HG02678 (cell line): ENCODE results near the gene ATP2C1.
A peak's percentile ranks its signal among the peaks of the same experiment; 100 is the strongest.

ENCODE experiments used
- ATAC-seq: cut with Tn5 transposase; IDR thresholded peaks from one replicate; pipeline ENCODE4 v1.9.1; 2021; ENCODE audit warnings: mild to moderate bottlenecking, moderate library complexity; ENCODE audit not compliant: unreplicated experiment

ATP2C1 gene

DNA sequence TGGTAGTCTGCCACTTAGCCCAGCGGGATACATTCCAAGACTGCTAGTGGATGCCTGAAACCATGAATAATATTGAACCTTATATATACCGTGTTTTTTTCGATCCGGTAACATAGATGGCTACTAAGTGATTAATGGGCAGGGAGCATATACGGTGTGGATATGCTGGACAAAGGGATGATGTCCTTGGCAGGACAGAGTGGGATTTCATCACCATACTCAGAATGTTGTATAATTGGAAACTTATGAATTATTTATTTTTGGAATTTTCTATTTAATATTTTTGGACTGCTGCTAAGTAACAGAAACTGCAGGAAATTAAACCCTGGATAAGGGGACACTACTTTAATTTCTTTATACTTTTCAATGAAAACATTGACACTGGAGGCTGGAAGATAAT lies 79.5 kb downstream of the ATP2C1 start:
- no peak for ATAC-seq

GRCh38 chr3:130974201-130974600 lies 80.3 kb downstream of the ATP2C1 start:
- no peak for ATAC-seq

DNA sequence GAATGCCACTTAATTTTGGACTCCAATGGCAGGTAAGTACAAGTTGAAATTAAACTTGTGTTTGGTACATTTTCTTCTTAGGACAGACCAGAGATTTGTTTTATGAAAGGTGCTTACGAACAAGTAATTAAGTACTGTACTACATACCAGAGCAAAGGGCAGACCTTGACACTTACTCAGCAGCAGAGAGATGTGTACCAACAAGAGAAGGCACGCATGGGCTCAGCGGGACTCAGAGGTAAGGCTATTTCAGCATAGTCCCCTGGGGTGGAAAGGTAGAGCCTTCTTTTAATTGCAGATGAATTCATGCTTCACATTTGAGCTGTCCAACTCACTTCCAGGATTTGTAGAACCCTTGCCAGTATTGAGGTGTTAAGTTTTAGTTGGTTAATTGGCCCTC lies 81.4 kb downstream of the ATP2C1 start:
- ATAC-seq, result no peak

GRCh38 chr3:130976706-130977105 lies 82.8 kb downstream of the ATP2C1 start:
- no peak for ATAC-seq

GRCh38 chr3:130979117-130979516 lies 85.2 kb downstream of the ATP2C1 start:
- no peak for ATAC-seq

- ATAC-seq, result no peak
These were observed 87.6 kb downstream of the ATP2C1 start for GRCh38 chr3:130981469-130981868.

GRCh38 chr3:130990282-130990681 lies 96.4 kb downstream of the ATP2C1 start:
- ATAC-seq, result no peak

DNA sequence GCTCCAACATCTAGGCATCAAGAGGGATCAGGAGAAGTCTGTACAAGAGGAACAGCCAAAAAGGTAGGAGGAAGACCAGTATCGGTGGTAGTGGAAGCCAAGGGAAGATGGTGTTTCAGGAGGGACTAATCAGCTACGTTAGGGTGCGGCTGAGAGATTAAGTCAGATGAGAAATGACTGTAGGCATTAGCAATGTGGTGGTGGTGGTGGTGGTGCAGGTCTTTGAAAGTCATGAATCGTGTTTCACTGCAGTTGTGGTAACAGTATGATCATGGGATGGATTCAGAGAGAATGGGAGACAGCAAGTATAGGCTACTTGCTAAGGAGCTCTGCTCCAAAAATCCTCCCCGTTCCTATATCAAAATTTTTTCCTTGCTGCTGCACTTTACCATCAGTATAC lies 97.2 kb downstream of the ATP2C1 start:
- ATAC-seq, result no peak

DNA sequence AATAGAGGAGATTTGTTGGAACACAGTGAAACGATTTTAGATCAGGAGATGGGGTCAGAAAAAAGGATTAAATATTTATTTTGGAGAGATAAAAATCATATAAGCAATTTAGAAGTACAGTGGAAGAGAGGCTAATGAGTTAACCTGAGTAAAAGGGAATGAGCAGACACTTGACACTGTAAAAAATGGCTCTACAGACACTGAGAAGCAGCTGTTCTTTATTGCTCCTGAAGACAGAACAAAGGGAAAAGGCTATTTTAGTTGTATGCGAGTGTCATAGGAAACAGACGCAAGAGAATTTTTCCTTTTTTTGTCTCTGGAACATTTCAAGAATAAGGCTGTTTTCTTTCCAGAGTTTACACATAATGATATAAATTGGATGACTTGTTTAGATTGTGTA lies 98.5 kb downstream of the ATP2C1 start:
- ATAC-seq, result no peak

DNA sequence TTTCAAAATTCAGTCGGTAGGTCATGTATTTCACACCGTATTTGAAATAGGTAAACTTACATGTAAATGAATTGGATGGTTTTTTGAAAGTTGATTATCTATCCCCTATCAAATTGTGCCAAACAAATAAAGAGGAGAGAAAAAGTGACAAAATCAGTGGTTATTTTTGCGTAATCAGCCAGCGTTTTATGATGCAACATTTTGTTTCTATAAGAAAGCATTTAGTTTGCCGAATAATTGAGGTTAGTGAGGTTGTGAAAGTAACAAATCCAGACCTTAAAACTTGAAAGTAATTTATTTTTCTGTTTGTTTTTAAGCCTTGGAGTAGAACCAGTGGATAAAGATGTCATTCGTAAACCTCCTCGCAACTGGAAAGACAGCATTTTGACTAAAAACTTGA lies 103.4 kb downstream of the ATP2C1 start:
- no peak for ATAC-seq

- no peak for ATAC-seq
These were observed 107.2 kb downstream of the ATP2C1 start for GRCh38 chr3:131001071-131001470.

- ATAC-seq, result no peak
These were observed 110.7 kb downstream of the ATP2C1 start for GRCh38 chr3:131004603-131005002.

DNA sequence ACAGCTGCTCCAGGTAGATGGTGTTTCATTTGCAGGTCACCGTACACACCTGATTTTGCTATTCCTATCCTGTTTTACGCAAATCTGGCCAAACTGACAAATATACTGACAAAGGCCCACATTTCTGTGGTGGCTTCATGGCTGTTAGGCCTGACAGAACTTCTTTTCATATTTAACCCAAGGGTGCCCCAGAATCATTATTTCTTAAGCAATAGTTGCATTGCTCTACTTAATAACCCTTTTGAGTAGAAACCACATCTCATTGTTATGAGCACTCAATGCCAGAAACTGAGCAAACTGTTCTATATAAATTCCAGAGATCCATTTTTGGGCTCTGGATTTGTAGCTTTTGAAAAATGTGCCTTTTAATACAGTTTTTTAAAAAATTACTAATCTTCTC lies 113.4 kb downstream of the ATP2C1 start:
- no peak for ATAC-seq

DNA sequence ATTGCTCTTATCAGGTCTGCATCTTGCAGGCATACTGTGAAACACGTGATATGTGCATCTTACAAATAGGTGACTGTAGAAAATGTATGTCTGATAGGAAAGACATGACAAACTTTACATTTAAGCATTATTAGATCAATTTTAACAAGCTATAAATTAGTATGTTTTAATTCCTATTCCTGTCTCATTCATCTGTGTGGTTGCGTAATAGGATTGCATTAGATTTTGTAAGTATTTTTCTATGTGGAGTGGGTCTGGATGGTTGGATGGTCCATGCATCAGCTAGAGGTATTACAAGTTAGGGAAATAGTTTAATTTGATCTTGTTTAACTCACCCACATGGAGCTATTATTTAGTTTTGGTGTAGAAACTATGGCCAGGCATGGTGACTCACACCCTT lies 113.9 kb downstream of the ATP2C1 start:
- no peak for ATAC-seq

DNA sequence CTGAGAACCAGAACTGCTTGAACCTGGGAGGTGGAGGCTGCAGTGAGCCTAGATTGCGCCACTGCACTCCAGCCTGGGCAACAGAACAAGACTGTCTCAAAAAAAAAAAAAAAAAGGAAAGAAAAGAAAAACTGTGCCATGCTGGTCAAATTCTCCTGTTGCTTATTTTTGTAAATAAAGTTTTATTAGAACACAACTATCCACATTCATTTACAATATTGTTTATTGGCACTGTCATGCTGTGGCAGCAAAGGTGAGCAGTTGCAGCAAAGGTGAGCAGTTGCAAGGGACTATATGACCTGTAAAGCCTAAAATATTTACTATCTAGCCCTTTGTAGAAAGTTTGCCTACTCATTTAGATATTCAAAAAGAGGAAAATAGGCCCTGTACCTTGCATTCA lies 114.4 kb downstream of the ATP2C1 start:
- no peak for ATAC-seq

DNA sequence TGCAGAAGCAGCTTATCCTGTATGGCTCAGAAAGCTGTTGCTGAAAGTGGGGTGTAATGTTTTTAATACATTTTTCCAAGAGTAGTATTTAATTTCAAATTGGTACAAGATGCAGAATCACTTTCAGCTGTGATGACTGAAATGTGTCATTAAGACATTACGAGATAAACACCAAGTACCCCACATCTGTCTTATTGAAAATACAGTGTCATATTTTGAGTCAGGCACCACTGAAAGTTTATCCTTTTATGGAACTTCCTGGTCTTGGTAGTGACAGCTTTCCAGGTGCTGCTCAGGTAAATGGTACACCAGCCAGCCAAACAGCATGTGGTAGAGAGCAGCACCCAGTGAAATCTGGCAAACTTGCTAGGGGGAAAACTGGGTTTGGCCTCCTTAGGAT lies 115.8 kb downstream of the ATP2C1 start:
- ATAC-seq, result no peak

DNA sequence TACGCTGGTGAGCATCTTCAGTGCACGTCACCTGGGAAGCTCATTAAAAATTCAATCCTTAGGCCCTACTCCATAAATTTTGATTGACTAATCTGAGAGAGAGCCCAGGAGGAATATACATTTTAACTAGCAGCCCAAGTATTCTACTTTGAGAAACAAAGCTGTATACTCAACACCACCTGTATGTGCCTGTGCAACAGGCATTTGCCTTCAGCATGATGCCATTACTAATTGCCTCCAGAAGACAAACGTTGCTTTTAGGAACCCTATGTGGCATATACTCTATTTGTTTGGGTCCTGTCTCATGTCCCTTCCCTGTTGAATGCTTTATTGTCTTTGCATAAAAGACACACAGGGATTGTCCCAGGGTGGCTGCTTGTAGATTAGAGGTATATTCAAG lies 125.1 kb downstream of the ATP2C1 start:
- no peak for ATAC-seq

GRCh38 chr3:131020122-131020693 lies 126.3 kb downstream of the ATP2C1 start:
- peak; percentile 52 for ATAC-seq

DNA sequence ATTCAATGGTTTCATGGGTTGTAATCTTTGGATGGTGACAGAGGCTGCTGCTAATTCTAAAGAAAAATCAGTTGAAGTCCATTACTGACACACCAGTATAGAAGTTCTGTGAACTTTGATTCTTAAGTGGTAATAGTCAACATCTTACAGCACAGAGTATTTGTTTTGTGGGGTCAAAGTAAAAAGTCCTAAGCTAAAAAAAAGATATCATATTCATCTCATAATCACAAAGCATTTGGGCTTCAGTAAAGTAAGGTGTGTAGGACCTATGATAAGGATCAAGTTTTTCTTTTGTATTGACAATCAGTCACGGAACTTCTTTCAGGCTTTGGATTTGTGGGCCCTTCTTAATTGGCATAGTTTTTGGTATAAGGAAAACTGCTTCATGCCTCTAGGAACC lies 131.7 kb downstream of the ATP2C1 start:
- ATAC-seq, result no peak

GRCh38 chr3:131026321-131027151 lies 132.7 kb downstream of the ATP2C1 start, which contains the start of the genes ASTE1 and NEK11:
TSS of gene ASTE1 (minus strand) at chr3:131026825. CDS start at chr3:131025306, 1,519 bp downstream.
TSS of gene NEK11 (plus strand) at chr3:131026877. CDS start at chr3:131029709, 2,832 bp downstream.
- ATAC-seq, result peak; percentile 99

- ATAC-seq, result no peak
These were observed 135.0 kb downstream of the ATP2C1 start for GRCh38 chr3:131028844-131029243.

DNA sequence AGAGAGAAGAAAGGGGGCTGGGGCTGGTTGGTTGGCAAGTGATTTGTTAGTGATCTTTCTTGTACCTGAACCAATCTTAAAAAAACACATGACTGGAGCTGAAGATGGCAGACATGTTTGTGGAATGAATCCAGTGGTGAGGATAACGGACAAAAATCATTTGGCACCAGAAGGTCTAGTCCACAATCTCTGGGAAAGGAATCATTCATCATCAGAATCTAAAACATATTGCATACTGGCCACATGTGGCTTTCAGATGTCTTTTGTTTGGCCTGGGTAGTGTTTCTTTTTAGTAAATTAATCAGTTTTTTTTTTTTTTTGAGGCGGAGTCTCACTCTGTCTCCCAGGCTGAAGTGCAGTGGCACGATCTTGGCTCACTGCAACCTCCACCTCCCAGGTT lies 137.8 kb downstream of the ATP2C1 start:
- ATAC-seq, result no peak
